GM18861 (cell line): ENCODE measurements around the gene PTGFR.

Source experiments
- ATAC-seq: cut with Tn5 transposase; IDR thresholded peaks from one replicate; pipeline ENCODE4 v1.9.1; 2021; ENCODE audit not compliant: unreplicated experiment

Gene PTGFR

GRCh38 chr1:78490861-78491450 is at the start of gene PTGFR:
Gene PTGFR (plus strand): TSS chr1:78490974. CDS start chr1:78492744, 1,770 bp downstream.
- no peak for ATAC-seq

GRCh38 chr1:78441921-78442320 is 48.9 kb upstream of the PTGFR start:
- no peak for ATAC-seq

- no peak for ATAC-seq
Observed at GRCh38 chr1:78447086-78447485, 43.7 kb upstream of the PTGFR start.

- no peak for ATAC-seq
Observed at GRCh38 chr1:78464449-78464891, 26.3 kb upstream of the PTGFR start.

GRCh38 chr1:78465143-78465542 is 25.6 kb upstream of the PTGFR start:
- ATAC-seq: no peak

GRCh38 chr1:78468521-78468920 is 22.3 kb upstream of the PTGFR start:
- no peak for ATAC-seq

GRCh38 chr1:78469576-78469975 is 21.2 kb upstream of the PTGFR start:
- no peak for ATAC-seq

- no peak for ATAC-seq
Observed at GRCh38 chr1:78471890-78472620, 18.7 kb upstream of the PTGFR start.

- no peak for ATAC-seq
Observed at GRCh38 chr1:78472851-78473496, 17.8 kb upstream of the PTGFR start.

- ATAC-seq: no peak
Observed at GRCh38 chr1:78474092-78474491, 16.7 kb upstream of the PTGFR start.

GRCh38 chr1:78475888-78476610 is 14.7 kb upstream of the PTGFR start:
- no peak for ATAC-seq

GRCh38 chr1:78483903-78484302 is 6.9 kb upstream of the PTGFR start:
- ATAC-seq: no peak

- ATAC-seq: no peak
Observed at GRCh38 chr1:78491451-78492071, 787 bp downstream of the PTGFR start.

- ATAC-seq: no peak
Observed at GRCh38 chr1:78492386-78492950, 1.7 kb downstream of the PTGFR start.

- no peak for ATAC-seq
Observed at GRCh38 chr1:78493451-78493850, 2.7 kb downstream of the PTGFR start.

GRCh38 chr1:78497201-78497600 is 6.4 kb downstream of the PTGFR start:
- no peak for ATAC-seq

GRCh38 chr1:78500529-78500928 is 9.8 kb downstream of the PTGFR start:
- no peak for ATAC-seq

GRCh38 chr1:78501203-78501602 is 10.4 kb downstream of the PTGFR start:
- ATAC-seq: no peak

GRCh38 chr1:78511334-78511733 is 20.6 kb downstream of the PTGFR start:
- no peak for ATAC-seq

GRCh38 chr1:78516716-78517115 is 25.9 kb downstream of the PTGFR start:
- no peak for ATAC-seq

GRCh38 chr1:78519446-78519845 is 28.7 kb downstream of the PTGFR start:
- no peak for ATAC-seq
